A549 (cell line): ENCODE measurements around the gene PRXL2A. TPM values are rescaled to one million over a fixed set of nuclear protein-coding genes. Genes with fewer than 3 reads are reported as not detected.

Experiments
- ATAC-seq, 2 experiments: fragments of 200-7000 bp in 1 of 2; fragments of >200 bp in 1 of 2; cut with Nextera tagmentation in 1 of 2; cut with Tn5 transposase in 1 of 2; 3 replicates each; pipeline versions ENCODE4 v1.8.0 to v1.9.1; 2018 to 2020; ENCODE audit warnings: mild to moderate bottlenecking in 1 of 2, moderate library complexity in 1 of 2
- CTCF ChIA-PET: fragments of 300-600 bp; sonication (Branson Sonifier 250); formaldehyde crosslinking; extraction: SDS; loops from one replicate; lab custom pipeline; 2021; ENCODE audit warnings: antibody characterized with exemption, inconsistent platforms; lab: Yijun Ruan, JAX
- POLR2A ChIA-PET: fragments of 350-600 bp; formaldehyde crosslinking; extraction: SDS; loops from one replicate; lab custom pipeline; 2021; ENCODE audit warnings: antibody characterized with exemption, inconsistent platforms; lab: Yijun Ruan, JAX
- DNase-seq, 2 experiments: peaks; one replicate each; pipeline versions ENCODE4 v3.0.0 to v3.0.0-alpha.2; 2011 to 2016; ENCODE audit warnings: low read depth in 1 of 2, low spot score in 1 of 2
- FAIRE-seq: peaks from 2 replicates; lab custom pipeline; 2011; peaks lifted over from hg19 to GRCh38; lab: Jason Lieb, UNC
- H3K27ac ChIP-seq, 2 experiments: fragments of >200 bp; sonication (Bioruptor Twin); formaldehyde crosslinking; 3 replicates each; pipeline ENCODE4 v1.5.1; 2016 to 2017
- H3K4me1 ChIP-seq: fragments of >200 bp; sonication (Bioruptor Twin); formaldehyde crosslinking; 3 replicates; pipeline ENCODE4 v1.6.1; 2016
- H3K4me2 ChIP-seq: fragments of >200 bp; sonication (Bioruptor Twin); formaldehyde crosslinking; 3 replicates; pipeline ENCODE4 v1.6.1; 2016
- H3K4me3 ChIP-seq: fragments of >200 bp; sonication (Bioruptor Twin); formaldehyde crosslinking; 3 replicates; pipeline ENCODE4 v1.5.1; 2016
- H3K9me3 ChIP-seq: fragments of >200 bp; sonication (Bioruptor Twin); formaldehyde crosslinking; 3 replicates; pipeline ENCODE4 v1.6.1; 2016
- BCL3 ChIP-seq: fragments of >200 bp; sonication (Bioruptor Twin); formaldehyde crosslinking; IDR thresholded peaks from 3 replicates; pipeline ENCODE4 v1.6.1; 2016
- BHLHE40 ChIP-seq: IDR thresholded peaks from 2 replicates; pipeline ENCODE4 v1.6.1; 2012; ENCODE audit warnings: low read depth, low read length, inconsistent platforms
- CBX2 ChIP-seq: fragments of 200-600 bp; sonication (generic); IDR thresholded peaks from 2 replicates; pipeline ENCODE4 v1.6.1; 2016; ENCODE audit warnings: low read depth, mild to moderate bottlenecking, borderline replicate concordance
- CBX8 ChIP-seq: fragments of 200-600 bp; sonication (generic); IDR thresholded peaks from 2 replicates; pipeline ENCODE4 v1.6.1; 2016
- EP300 ChIP-seq, 2 experiments: fragments of >200 bp; sonication (Bioruptor Twin); formaldehyde crosslinking; IDR thresholded peaks; 2 replicates in 1 of 2; 3 replicates in 1 of 2; pipeline ENCODE4 v1.6.1; 2016 to 2017
- ESRRA ChIP-seq: fragments of 150-350 bp; IDR thresholded peaks from 2 replicates; pipeline ENCODE4 v1.6.1; 2014; ENCODE audit warnings: mild to moderate bottlenecking, low read length, borderline replicate concordance
- FOSB ChIP-seq: fragments of 250-450 bp; sonication (Bioruptor Pico); IDR thresholded peaks from 2 replicates; pipeline ENCODE4 v1.5.0; 2020; ENCODE audit warnings: mild to moderate bottlenecking, moderate library complexity
- HOXB5 ChIP-seq: fragments of 250-450 bp; sonication (Bioruptor Pico); IDR thresholded peaks from 2 replicates; pipeline ENCODE4 v1.5.0; 2020; ENCODE audit warnings: mild to moderate bottlenecking, moderate library complexity
- JUN ChIP-seq, 2 experiments: fragments of >200 bp; sonication (Bioruptor Twin); formaldehyde crosslinking; IDR thresholded peaks; 2 replicates in 1 of 2; 3 replicates in 1 of 2; pipeline ENCODE4 v1.6.1; 2016 to 2017
- KDM1A ChIP-seq: fragments of 200-600 bp; sonication (generic); IDR thresholded peaks from 2 replicates; pipeline ENCODE4 v1.6.1; 2016; ENCODE audit warnings: low read depth, mild to moderate bottlenecking
- MYC ChIP-seq: IDR thresholded peaks from 2 replicates; pipeline ENCODE4 v1.6.1; 2012; ENCODE audit warnings: mild to moderate bottlenecking, inconsistent platforms, low read length, improper control_type of control experiment, borderline replicate concordance
- NFE2L2 ChIP-seq: fragments of 150-350 bp; conservative IDR thresholded peaks from 2 replicates; pipeline ENCODE4 v1.6.1; 2014; ENCODE audit warnings: low read length
- NR3C1 ChIP-seq: fragments of >200 bp; sonication (Bioruptor Twin); formaldehyde crosslinking; IDR thresholded peaks from 3 replicates; pipeline ENCODE4 v1.6.1; 2017
- PHF8 ChIP-seq: fragments of 200-600 bp; sonication (generic); IDR thresholded peaks from 2 replicates; pipeline ENCODE4 v1.6.1; 2016; ENCODE audit warnings: low read depth, mild to moderate bottlenecking, antibody characterized with exemption, moderate library complexity, borderline replicate concordance
- RAD21 ChIP-seq, 2 experiments: fragments of >200 bp in 1 of 2; sonication (Bioruptor Twin) in 1 of 2; formaldehyde crosslinking in 1 of 2; IDR thresholded peaks in 1 of 2; conservative IDR thresholded peaks in 1 of 2; 2 replicates in 1 of 2; 3 replicates in 1 of 2; pipeline ENCODE4 v1.6.1; 2012 to 2018; ENCODE audit warnings: inconsistent platforms in 1 of 2
- RCOR1 ChIP-seq: fragments of 150-350 bp; IDR thresholded peaks from 2 replicates; pipeline ENCODE4 v1.6.1; 2014; ENCODE audit warnings: antibody characterized with exemption, low read length, low read depth
- SMC3 ChIP-seq: fragments of >200 bp; sonication (Bioruptor Twin); formaldehyde crosslinking; IDR thresholded peaks from 3 replicates; pipeline ENCODE4 v1.6.1; 2018; ENCODE audit warnings: inconsistent platforms
- TFCP2L1 ChIP-seq: fragments of 250-450 bp; sonication (Bioruptor Pico); IDR thresholded peaks from 2 replicates; pipeline ENCODE4 v1.5.0; 2021; ENCODE audit warnings: mild to moderate bottlenecking
- ZC3H11A ChIP-seq: fragments of 450-650 bp; IDR thresholded peaks from 2 replicates; pipeline ENCODE4 v1.6.1; 2014; ENCODE audit warnings: antibody characterized with exemption, mild to moderate bottlenecking
- WGBS: methylation state at CpG from one replicate; pipeline ENCODE4 v1.1.6; 2017; ENCODE audit errors: missing lambda C conversion rate; 5-methylcytosine and 5-hydroxymethylcytosine counted together
- polyA plus RNA-seq, 4 experiments: library from polyadenylated mRNA; depleted of rRNA in 3 of 4; stranded (reverse); fragments of >200 nt; fragmentation: RNase III in 1 of 4; extraction: RNeasy Plus Mini Kit Qiagen cat#74134 plus additional on column Dnase treatment in 1 of 4; gene quantifications; 2 replicates in 3 of 4; 3 replicates in 1 of 4; pipeline ENCODE4 v1.2.3, GENCODE V29; 2011 to 2017
- TF ChIP-seq, protein P1 (sequence below): fragments of 200-600 bp; sonication (generic); IDR thresholded peaks from 2 replicates; pipeline ENCODE4 v1.6.1; 2016; ENCODE audit warnings: antibody characterized with exemption, mild to moderate bottlenecking, moderate library complexity
- TF ChIP-seq, protein P2 (sequence below): fragments of 250-450 bp; sonication (Bioruptor Pico); IDR thresholded peaks from 2 replicates; pipeline ENCODE4 v1.5.0; 2020; ENCODE audit warnings: low read depth, mild to moderate bottlenecking, moderate library complexity
- TF ChIP-seq, protein P3 (sequence below): IDR thresholded peaks from 2 replicates; pipeline ENCODE4 v1.6.1; 2012

Gene PRXL2A
- polyA plus RNA-seq, 2 of the 4 experiments (the other 2 are of a cell fraction), result 55.0 to 59.3 TPM

DNA sequence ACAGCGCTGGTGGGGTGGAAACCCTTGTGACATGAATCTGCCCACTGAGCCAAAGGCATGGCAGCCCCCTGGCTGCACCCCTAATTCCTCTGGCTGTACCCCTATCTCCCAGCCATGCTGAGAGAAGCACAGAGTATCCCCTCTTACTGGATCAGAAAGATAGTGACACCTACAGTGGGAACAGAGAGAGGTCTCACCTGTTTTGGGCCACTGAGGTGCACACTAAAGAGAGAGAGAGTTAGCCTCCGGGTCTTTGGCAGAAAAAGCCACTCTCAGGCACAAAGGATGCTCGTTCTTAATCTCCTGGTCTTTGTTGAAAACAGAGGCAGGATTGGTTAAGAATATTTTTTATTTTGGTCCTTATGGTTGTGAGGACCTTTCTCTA lies 57.1 kb downstream of the PRXL2A start:
- Histone ChIP-seq H3K4me1 (peaks cover 99% of the 10 kb centered on the region), H3K4me2 (peak overlapping the region; percentile 93), H3K4me3 (no peak overlapping the region), H3K9me3 (no peaks in the 10 kb centered on the region), H3K27ac (peak overlapping the region; percentile 24 to 100; a peak in 3 of 6 replicates)
- ATAC-seq (no peak), DNase-seq (no peak), FAIRE-seq (no peak)
- CTCF ChIA-PET, result interaction anchor here (2.7 to 38.6 kb wide), 3 partner anchors 20 to 40 kb away, joined by 17 to 928 read pairs (median 53); no protein-coding TSS in a partner anchor
- POLR2A ChIA-PET, result interaction anchor here (1.1 kb wide), 1 partner anchor 40 kb away, joined by 3 read pairs; no protein-coding TSS in a partner anchor
- TF ChIP-seq TFCP2L1 (no peak), RAD21 (conservative IDR thresholded peaks at IDR 0.05 in 1 of 2, IDR thresholded peaks at IDR 0.05 in 1 of 2) (no peak), SMC3 (no peak)
- WGBS, result 84% methylated on average over 3 of the region's 3 CpGs

GRCh38 chr10:80465839-80466590 lies 57.7 kb downstream of the PRXL2A start:
- 92% methylated on average over 10 of the region's 10 CpGs for WGBS
- POLR2A ChIA-PET, result interaction anchor here (1.1 kb wide), 1 partner anchor 40 kb away, joined by 3 read pairs; no protein-coding TSS in a partner anchor
- DNase-seq, result no peak

More at GRCh38 chr10:80465839-80466590, 57.7 kb downstream of the PRXL2A start:
- CTCF ChIA-PET, result interaction anchor here (0.8 to 38.6 kb wide), 4 partner anchors 9 to 40 kb away, joined by 3 to 928 read pairs (median 10); no protein-coding TSS in a partner anchor
- H3K4me2 ChIP-seq, result peak overlapping the region; percentile 93; the same call in 1 of the 3 replicates
- ATAC-seq, result no peak
- no peak overlapping the region for H3K4me3 ChIP-seq
- no peaks in the 10 kb centered on the region for H3K9me3 ChIP-seq
- no peak for FAIRE-seq
- peaks cover 99% of the 10 kb centered on the region for H3K4me1 ChIP-seq
- H3K27ac ChIP-seq, result peak overlapping the region in 1 of 2 experiments; percentile 100; a peak in 3 of 6 replicates
- no peak for TF ChIP-seq NR3C1
- TF ChIP-seq, protein P1, sequence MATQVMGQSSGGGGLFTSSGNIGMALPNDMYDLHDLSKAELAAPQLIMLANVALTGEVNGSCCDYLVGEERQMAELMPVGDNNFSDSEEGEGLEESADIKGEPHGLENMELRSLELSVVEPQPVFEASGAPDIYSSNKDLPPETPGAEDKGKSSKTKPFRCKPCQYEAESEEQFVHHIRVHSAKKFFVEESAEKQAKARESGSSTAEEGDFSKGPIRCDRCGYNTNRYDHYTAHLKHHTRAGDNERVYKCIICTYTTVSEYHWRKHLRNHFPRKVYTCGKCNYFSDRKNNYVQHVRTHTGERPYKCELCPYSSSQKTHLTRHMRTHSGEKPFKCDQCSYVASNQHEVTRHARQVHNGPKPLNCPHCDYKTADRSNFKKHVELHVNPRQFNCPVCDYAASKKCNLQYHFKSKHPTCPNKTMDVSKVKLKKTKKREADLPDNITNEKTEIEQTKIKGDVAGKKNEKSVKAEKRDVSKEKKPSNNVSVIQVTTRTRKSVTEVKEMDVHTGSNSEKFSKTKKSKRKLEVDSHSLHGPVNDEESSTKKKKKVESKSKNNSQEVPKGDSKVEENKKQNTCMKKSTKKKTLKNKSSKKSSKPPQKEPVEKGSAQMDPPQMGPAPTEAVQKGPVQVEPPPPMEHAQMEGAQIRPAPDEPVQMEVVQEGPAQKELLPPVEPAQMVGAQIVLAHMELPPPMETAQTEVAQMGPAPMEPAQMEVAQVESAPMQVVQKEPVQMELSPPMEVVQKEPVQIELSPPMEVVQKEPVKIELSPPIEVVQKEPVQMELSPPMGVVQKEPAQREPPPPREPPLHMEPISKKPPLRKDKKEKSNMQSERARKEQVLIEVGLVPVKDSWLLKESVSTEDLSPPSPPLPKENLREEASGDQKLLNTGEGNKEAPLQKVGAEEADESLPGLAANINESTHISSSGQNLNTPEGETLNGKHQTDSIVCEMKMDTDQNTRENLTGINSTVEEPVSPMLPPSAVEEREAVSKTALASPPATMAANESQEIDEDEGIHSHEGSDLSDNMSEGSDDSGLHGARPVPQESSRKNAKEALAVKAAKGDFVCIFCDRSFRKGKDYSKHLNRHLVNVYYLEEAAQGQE, result no peak
- TF ChIP-seq FOSB, result no peak
- no peak for TF ChIP-seq EP300 (IDR thresholded peaks at IDR 0.05)
- TF ChIP-seq KDM1A, result no peak
- TF ChIP-seq HOXB5 (CRISPR knock-in tag), result no peak
- no peak for TF ChIP-seq MYC
- TF ChIP-seq SMC3, result no peak
- TF ChIP-seq ESRRA, result no peak
- no peak for TF ChIP-seq BHLHE40
- no peak for TF ChIP-seq ZC3H11A
- no peak for TF ChIP-seq RCOR1
- TF ChIP-seq BCL3, result no peak
- TF ChIP-seq, protein P2, sequence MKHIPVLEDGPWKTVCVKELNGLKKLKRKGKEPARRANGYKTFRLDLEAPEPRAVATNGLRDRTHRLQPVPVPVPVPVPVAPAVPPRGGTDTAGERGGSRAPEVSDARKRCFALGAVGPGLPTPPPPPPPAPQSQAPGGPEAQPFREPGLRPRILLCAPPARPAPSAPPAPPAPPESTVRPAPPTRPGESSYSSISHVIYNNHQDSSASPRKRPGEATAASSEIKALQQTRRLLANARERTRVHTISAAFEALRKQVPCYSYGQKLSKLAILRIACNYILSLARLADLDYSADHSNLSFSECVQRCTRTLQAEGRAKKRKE (CRISPR knock-in tag), result no peak
- TF ChIP-seq JUN (IDR thresholded peaks at IDR 0.05), result no peak
- TF ChIP-seq, protein P3, sequence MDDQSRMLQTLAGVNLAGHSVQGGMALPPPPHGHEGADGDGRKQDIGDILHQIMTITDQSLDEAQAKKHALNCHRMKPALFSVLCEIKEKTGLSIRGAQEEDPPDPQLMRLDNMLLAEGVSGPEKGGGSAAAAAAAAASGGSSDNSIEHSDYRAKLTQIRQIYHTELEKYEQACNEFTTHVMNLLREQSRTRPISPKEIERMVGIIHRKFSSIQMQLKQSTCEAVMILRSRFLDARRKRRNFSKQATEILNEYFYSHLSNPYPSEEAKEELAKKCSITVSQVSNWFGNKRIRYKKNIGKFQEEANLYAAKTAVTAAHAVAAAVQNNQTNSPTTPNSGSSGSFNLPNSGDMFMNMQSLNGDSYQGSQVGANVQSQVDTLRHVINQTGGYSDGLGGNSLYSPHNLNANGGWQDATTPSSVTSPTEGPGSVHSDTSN, result no peak
- TF ChIP-seq NFE2L2, result no peak
- TF ChIP-seq CBX8, result no peak
- no peak for TF ChIP-seq PHF8
- TF ChIP-seq CBX2, result no peak
- TF ChIP-seq, all 56 proteins: peak for 0
